Uterus (tissue), 2 donors: ENCODE measurements around the gene MAPKAPK2.
"Not testable (repeated sequence)": the region's sequence is repeated elsewhere in the genome, so short reads cannot be mapped to it uniquely, and the experiment has no call there.

ENCODE experiments used
- CTCF ChIP-seq, 4 experiments: fragments of 200-600 bp in 2 of 4; fragments of 450-650 bp in 2 of 4; sonication (generic) in 2 of 4; IDR thresholded peaks; one replicate each; pipeline ENCODE4 v1.5.1; 2016 to 2019; ENCODE audit warnings: antibody characterized with exemption in 4 of 4, mild to moderate bottlenecking in 2 of 4, moderate library complexity in 1 of 4
- POLR2A ChIP-seq, 2 donors: fragments of 450-650 bp; IDR thresholded peaks; one replicate each; pipeline ENCODE4 v1.6.1; 2016; ENCODE audit warnings: antibody characterized with exemption in 2 of 2, mild to moderate bottlenecking in 1 of 2, moderate library complexity in 1 of 2

DNA sequence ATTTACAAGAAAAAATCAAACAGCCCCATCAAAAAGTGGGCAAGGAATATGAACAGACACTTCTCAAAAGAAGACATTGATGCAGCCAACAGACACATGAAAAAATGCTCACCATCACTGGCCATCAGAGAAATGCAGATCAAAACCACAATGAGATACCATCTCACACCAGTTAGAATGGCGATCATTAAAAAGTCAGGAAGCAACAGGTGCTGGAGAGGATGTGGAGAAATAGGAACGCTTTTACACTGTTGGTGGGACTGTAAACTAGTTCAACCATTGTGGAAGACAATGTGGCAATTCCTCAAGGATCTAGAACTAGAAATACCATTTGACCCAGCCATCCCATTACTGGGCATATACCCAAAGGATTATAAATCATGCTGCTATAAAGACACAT is 42.6 kb upstream of the MAPKAPK2 start:
- not testable (repeated sequence) for TF ChIP-seq POLR2A, CTCF (IDR thresholded peaks at IDR 0.05)
